Stimulated activated CD8-positive, alpha-beta memory T cell treated with anti-CD3 and anti-CD28 coated beads, Interleukin-15, amount 100 ng/mL, for 24 hours (primary cell): ENCODE results near the gene ACER1.
"Not testable (repeated sequence)": the region's sequence is repeated elsewhere in the genome, so short reads cannot be mapped to it uniquely, and the experiment has no call there.

ENCODE experiments used
- DNase-seq: peaks from one replicate; pipeline ENCODE4 v3.0.0-alpha.2; 2020; ENCODE audit warnings: low read depth

The ACER1 gene

GRCh38 chr19:6357174-6357573 lies 23.8 kb upstream of the ACER1 start:
- no peak for DNase-seq

- DNase-seq: not testable (repeated sequence)
Measured at GRCh38 chr19:6355321-6356040, 22.1 kb upstream of the ACER1 start.

- DNase-seq: no peak
Measured at GRCh38 chr19:6354098-6354674, 20.8 kb upstream of the ACER1 start.

- DNase-seq: no peak
Measured at GRCh38 chr19:6352381-6353165, 19.2 kb upstream of the ACER1 start.

- DNase-seq: no peak
Measured at GRCh38 chr19:6350688-6351087, 17.3 kb upstream of the ACER1 start.

- DNase-seq: not testable (repeated sequence)
Measured at GRCh38 chr19:6349271-6349670, 15.9 kb upstream of the ACER1 start.

- no peak for DNase-seq
Measured at GRCh38 chr19:6343462-6343861, 10.1 kb upstream of the ACER1 start.

- DNase-seq: no peak
Measured at GRCh38 chr19:6340493-6341201, 7.2 kb upstream of the ACER1 start.

GRCh38 chr19:6334490-6335285 lies 1.3 kb upstream of the ACER1 start:
- no peak for DNase-seq

- no peak for DNase-seq
Measured at GRCh38 chr19:6326815-6327214, 6.6 kb downstream of the ACER1 start.

- no peak for DNase-seq
Measured at GRCh38 chr19:6325614-6326013, 7.8 kb downstream of the ACER1 start.

GRCh38 chr19:6324757-6325156 lies 8.7 kb downstream of the ACER1 start:
- DNase-seq: no peak

GRCh38 chr19:6322284-6322683 lies 11.1 kb downstream of the ACER1 start:
- no peak for DNase-seq

GRCh38 chr19:6319376-6319775 lies 14.0 kb downstream of the ACER1 start:
- DNase-seq: no peak

GRCh38 chr19:6318772-6319171 lies 14.6 kb downstream of the ACER1 start:
- DNase-seq: no peak

- DNase-seq: not testable (repeated sequence)
Measured at GRCh38 chr19:6315646-6316045, 17.8 kb downstream of the ACER1 start.

- no peak for DNase-seq
Measured at GRCh38 chr19:6313398-6313969, 19.9 kb downstream of the ACER1 start.

- DNase-seq: no peak
Measured at GRCh38 chr19:6312018-6312417, 21.4 kb downstream of the ACER1 start.

GRCh38 chr19:6298413-6298812 lies 35.0 kb downstream of the ACER1 start:
- DNase-seq: no peak

- no peak for DNase-seq
Measured at GRCh38 chr19:6297202-6297601, 36.2 kb downstream of the ACER1 start.

- DNase-seq: no peak
Measured at GRCh38 chr19:6292006-6292405, 41.4 kb downstream of the ACER1 start.
